H54 (cell line): Measurements from ENCODE around the gene CARF.
"Not testable (repeated sequence)": the region's sequence is repeated elsewhere in the genome, so short reads cannot be mapped to it uniquely, and the experiment has no call there.

ENCODE experiments used
- DNase-seq: peaks from one replicate; pipeline ENCODE4 v3.0.0; 2011; ENCODE audit warnings: low spot score, mixed read lengths; ENCODE audit not compliant: insufficient read length
- FAIRE-seq: peaks from 3 replicates; lab custom pipeline; 2011; peaks lifted over from hg19 to GRCh38; lab: Jason Lieb, UNC
- POLR2A ChIP-seq: IDR thresholded peaks from 2 replicates; pipeline ENCODE4 v1.6.1; 2011; ENCODE audit warnings: low read depth, mild to moderate bottlenecking, low read length

CARF gene

GRCh38 chr2:202911512-202912341, at the start of gene CARF, which contains the start of gene WDR12:
CARF (plus strand) TSS chr2:202912275; CDS start chr2:202941903, 29,628 bp downstream.
WDR12 (minus strand) TSS chr2:202911673; CDS start chr2:202911476, 197 bp downstream.
- DNase-seq (peak; percentile 63), FAIRE-seq (peak; percentile 85)
- peak; percentile 54 for TF ChIP-seq POLR2A

- FAIRE-seq (peak; percentile 80), DNase-seq (peak; percentile 35)
- TF ChIP-seq POLR2A, result no peak
Measured at GRCh38 chr2:202870431-202871299, 41.4 kb upstream of the CARF start.

- peak; percentile 72 for DNase-seq
- no peak for FAIRE-seq
- TF ChIP-seq POLR2A, result 0 out of 2 replicates have a peak, but pooled peaks have one; percentile 23
Measured at GRCh38 chr2:202871300-202872141, 40.6 kb upstream of the CARF start, which contains the start of gene ICA1L. ICA1L (minus strand) TSS chr2:202871766; CDS start chr2:202829009, 42,757 bp downstream.

DNA sequence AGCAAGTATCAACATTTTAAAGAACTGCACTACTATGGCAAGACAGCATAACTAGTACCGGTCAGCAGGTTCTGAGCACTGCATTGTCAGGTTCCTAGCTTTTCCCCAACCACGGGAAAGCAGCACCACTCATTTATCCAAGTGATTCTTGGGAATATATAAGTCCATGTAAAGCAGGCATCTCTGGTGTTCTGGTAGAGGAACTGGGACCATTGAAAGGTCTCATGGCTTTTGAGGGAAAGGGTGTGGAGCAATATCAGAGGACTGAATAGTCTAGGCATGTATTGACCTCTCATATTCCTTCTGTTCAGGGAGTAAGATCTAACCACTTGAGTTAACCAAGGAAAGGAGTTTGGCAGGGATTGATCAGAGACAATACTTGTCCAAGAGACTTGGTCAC, 34.4 kb upstream of the CARF start:
- DNase-seq (no peak), FAIRE-seq (no peak)
- no peak for TF ChIP-seq POLR2A

DNA sequence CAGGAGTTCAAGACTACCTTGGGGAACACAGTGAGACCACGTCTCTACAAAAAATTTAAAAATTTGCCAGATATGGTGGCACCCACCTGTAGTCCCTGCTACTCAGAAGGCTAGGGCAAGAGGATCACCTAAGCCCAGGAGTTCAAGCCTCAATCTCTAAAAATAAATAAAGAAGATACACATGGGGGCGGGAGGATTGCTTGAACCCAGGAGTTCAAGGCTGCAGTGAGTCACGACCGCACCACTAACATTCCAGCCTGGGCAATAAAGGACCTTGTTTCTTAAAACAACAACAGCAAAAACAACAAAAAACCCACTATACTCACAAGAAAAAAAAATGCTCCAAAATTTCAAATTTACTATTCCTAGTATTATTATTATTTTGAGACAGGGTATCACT, 30.5 kb upstream of the CARF start:
- DNase-seq (no peak), FAIRE-seq (no peak)
- no peak for TF ChIP-seq POLR2A

GRCh38 chr2:202883987-202884675, 27.9 kb upstream of the CARF start:
- DNase-seq (no peak), FAIRE-seq (peak; percentile 70)
- no peak for TF ChIP-seq POLR2A

- DNase-seq, result no peak
- no peak for FAIRE-seq
- no peak for TF ChIP-seq POLR2A
Measured at GRCh38 chr2:202885190-202885589, 26.9 kb upstream of the CARF start.

DNA sequence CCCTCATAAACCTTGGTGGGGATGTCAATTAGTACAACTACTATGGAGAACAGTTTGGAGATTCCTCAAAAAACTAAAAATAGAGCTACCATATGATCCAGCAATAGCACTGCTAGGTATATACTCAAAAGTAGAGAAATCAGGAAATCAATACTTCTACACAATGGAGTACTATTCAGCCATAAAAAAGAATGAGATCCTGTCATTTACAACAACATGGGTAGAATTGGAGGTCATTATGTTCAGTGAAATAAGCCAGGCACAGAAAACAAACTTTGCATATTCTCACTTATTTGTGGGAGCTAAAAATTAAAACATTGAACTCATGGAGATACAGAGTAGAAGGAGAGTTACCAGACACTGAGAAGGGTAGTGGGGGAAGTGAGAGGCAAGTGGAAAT, 6.6 kb upstream of the CARF start:
- FAIRE-seq, DNase-seq: not testable (repeated sequence)

DNA sequence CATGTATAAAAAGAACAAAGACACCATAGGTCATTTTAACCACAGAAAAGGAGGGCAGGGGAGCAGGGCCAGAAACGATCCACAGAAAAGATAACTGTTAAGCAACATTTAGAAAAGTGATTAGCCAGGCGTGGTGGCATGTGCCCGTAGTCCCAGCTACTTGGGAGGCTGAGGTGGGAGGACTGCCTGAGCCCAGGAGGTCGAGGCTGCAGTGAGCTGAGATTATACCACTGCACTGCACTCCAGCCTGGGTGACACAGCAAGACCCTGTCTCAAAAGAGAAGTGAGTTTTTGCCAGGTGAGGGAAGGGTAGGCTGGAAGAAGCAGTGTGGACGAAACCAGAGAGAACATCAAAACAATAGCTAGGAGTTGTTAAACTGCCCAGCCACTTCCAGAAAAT, 3.9 kb upstream of the CARF start:
- DNase-seq, result no peak
- no peak for FAIRE-seq
- no peak for TF ChIP-seq POLR2A

- DNase-seq (no peak), FAIRE-seq (no peak)
- TF ChIP-seq POLR2A, result no peak
Measured at GRCh38 chr2:202909394-202910192, 2.5 kb upstream of the CARF start.

GRCh38 chr2:202910250-202910649, 1.8 kb upstream of the CARF start:
- not testable (repeated sequence) for FAIRE-seq, DNase-seq

GRCh38 chr2:202910698-202911097, 1.4 kb upstream of the CARF start:
- no peak for DNase-seq
- TF ChIP-seq POLR2A, result no peak
- no peak for FAIRE-seq
